ENCODE data around the gene ADSS1.

DNA sequence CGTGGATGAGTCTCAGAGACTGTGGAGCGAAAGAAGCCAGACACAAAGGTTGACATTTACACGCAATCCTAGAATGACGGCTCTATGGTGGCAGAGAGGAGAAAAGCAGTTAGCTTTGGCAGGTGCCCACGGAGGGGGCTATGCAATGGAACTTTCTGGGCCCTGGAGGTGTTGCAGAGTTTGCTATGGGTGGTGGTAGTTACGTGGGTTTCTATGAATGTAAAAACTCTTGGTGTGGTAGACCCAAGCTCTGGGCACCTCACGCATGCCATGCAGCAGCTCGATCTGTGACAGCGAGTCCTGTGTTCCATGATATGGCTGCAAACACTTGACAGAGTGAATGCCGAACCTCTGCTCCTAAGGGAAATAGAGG lies 39.6 kb upstream of the ADSS1 start:
- no peak for TF ChIP-seq CTCF (IDR thresholded peaks at IDR 0.05 in 8 of 11, conservative IDR thresholded peaks at IDR 0.05 in 3 of 11)
- no peak for TF ChIP-seq POLR2A (IDR thresholded peaks at IDR 0.05)
